ENCODE measurements around the gene LTBP1. TPM values are rescaled to one million over a fixed set of nuclear protein-coding genes. Genes with fewer than 3 reads are reported as not detected.

The LTBP1 gene
- total and polyA plus RNA-seq, 2 donors (not counting 1 experiment from before 2014, with no cell fraction given): 0.69 TPM; not detected in 1

DNA sequence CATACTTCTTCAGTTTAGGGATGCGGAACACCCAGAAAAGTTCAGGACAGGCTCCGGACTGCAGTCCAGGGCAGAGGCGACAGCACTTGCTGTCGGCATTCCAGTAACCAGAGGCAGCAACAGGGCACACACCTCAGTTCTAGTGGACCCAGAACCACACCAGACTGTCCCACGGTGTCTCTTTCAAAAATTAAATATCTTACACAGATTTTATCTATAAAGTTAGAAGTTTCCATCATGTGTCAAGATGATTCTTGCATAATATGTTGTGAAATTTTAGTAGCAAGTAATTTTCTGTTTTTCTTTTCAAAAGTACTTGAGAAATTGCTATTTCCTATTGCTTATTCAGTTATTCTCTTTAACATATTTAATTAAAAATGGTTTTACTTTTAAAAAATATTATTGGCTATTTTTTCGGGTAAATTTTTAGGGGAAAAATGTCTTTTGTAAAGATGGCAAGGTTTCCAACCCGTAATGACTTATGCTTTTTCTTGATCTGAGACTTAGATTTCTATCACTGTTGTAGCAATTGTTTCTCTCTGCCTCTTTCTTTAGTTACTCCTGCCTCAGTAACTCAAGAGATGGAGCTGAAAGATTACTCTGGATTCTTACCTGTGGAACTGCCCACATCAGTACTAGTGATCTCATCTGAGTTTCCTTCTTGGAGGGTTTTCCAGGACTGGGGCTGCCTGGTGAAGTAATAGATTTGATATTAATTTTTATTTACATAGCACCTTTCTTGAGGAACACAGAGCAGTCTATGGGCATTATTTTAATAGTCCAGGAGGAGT lies 182.7 kb downstream of the LTBP1 start:
- no peak overlapping the region for H3K27ac Mint-ChIP-seq
- POLR2A ChIA-PET: no interaction called here
- Histone ChIP-seq H3K9ac (ENCODE audit: low read length) (no peak overlapping the region), H3K4me2 (replicated peaks; ENCODE audit: low read depth, low read length, poor library complexity, severe bottlenecking) (no peak overlapping the region), H3K79me2 (ENCODE audit: control insufficient read depth, insufficient read depth, low read length) (no peaks in the 10 kb centered on the region), H3K27me3 (replicated peaks in 1 of 4; ENCODE audit: control extremely low read depth in 1 of 4, control insufficient read depth in 3 of 4, insufficient read depth in 4 of 4, low read length in 3 of 4) (no peaks in the 10 kb centered on the region), H3K4me1 (ENCODE audit: control insufficient read depth in 2 of 2, insufficient read depth in 2 of 2, low read length in 2 of 2) (no peaks in the 10 kb centered on the region), H4K20me1 (ENCODE audit: control insufficient read depth, insufficient read depth, low read length, poor library complexity, severe bottlenecking) (no peaks in the 10 kb centered on the region), H3K27ac (ENCODE audit: low read length in 2 of 2) (no peak overlapping the region), H3K9me3 (ENCODE audit: control extremely low read depth in 1 of 3, control insufficient read depth in 2 of 3, insufficient read depth in 1 of 3, low read length in 2 of 3) (no peaks in the 10 kb centered on the region), H3K4me3 (ENCODE audit: control extremely low read depth in 1 of 5, extremely low read depth in 1 of 5, insufficient read depth in 1 of 5, low read depth in 2 of 5, low read length in 4 of 5) (no peak overlapping the region), H2AFZ (ENCODE audit: insufficient read depth, low read depth, low read length, poor library complexity, severe bottlenecking) (no peak overlapping the region), H3K36me3 (replicated peaks in 1 of 2; ENCODE audit: control extremely low read depth in 1 of 2, control insufficient read depth in 1 of 2, extremely low read depth in 1 of 2, insufficient read depth in 2 of 2, low read length in 1 of 2) (no peaks in the 10 kb centered on the region)
- CTCF ChIA-PET: no interaction called here
- no peaks in the 10 kb centered on the region for H3K4me1 Mint-ChIP-seq
- peaks cover 3% of the 10 kb centered on the region for H3K27me3 Mint-ChIP-seq
- ATAC-seq (ENCODE audit: low read depth) (no peak), DNase-seq (no peak)
- no peaks in the 10 kb centered on the region for H3K9me3 Mint-ChIP-seq (ENCODE audit: insufficient read depth)
- H3K4me3 Mint-ChIP-seq: no peak overlapping the region
- intact Hi-C loops (cut with micrococcal nuclease): no loop called here
- TF ChIP-seq EZH2 (IDR thresholded peaks at IDR 0.05; ENCODE audit: borderline replicate concordance, insufficient read depth, low read depth, low read length, poor library complexity, severe bottlenecking): no peak
- TF ChIP-seq, protein P1, sequence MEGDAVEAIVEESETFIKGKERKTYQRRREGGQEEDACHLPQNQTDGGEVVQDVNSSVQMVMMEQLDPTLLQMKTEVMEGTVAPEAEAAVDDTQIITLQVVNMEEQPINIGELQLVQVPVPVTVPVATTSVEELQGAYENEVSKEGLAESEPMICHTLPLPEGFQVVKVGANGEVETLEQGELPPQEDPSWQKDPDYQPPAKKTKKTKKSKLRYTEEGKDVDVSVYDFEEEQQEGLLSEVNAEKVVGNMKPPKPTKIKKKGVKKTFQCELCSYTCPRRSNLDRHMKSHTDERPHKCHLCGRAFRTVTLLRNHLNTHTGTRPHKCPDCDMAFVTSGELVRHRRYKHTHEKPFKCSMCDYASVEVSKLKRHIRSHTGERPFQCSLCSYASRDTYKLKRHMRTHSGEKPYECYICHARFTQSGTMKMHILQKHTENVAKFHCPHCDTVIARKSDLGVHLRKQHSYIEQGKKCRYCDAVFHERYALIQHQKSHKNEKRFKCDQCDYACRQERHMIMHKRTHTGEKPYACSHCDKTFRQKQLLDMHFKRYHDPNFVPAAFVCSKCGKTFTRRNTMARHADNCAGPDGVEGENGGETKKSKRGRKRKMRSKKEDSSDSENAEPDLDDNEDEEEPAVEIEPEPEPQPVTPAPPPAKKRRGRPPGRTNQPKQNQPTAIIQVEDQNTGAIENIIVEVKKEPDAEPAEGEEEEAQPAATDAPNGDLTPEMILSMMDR (IDR thresholded peaks at IDR 0.05): no peak
- WGBS (ENCODE audit: insufficient coverage): 96% methylated on average over 4 of the region's 7 CpGs

- Histone ChIP-seq H3K79me2 (ENCODE audit: control insufficient read depth, insufficient read depth, low read length) (no peaks in the 10 kb centered on the region), H3K4me3 (ENCODE audit: control extremely low read depth in 1 of 5, extremely low read depth in 1 of 5, insufficient read depth in 1 of 5, low read depth in 2 of 5, low read length in 4 of 5) (no peak overlapping the region), H3K27ac (ENCODE audit: low read length in 2 of 2) (no peak overlapping the region), H4K20me1 (ENCODE audit: control insufficient read depth, insufficient read depth, low read length, poor library complexity, severe bottlenecking) (no peaks in the 10 kb centered on the region), H3K9me3 (ENCODE audit: control extremely low read depth in 1 of 3, control insufficient read depth in 2 of 3, insufficient read depth in 1 of 3, low read length in 2 of 3) (no peaks in the 10 kb centered on the region), H3K4me2 (replicated peaks; ENCODE audit: low read depth, low read length, poor library complexity, severe bottlenecking) (no peak overlapping the region), H3K36me3 (replicated peaks in 1 of 2; ENCODE audit: control extremely low read depth in 1 of 2, control insufficient read depth in 1 of 2, extremely low read depth in 1 of 2, insufficient read depth in 2 of 2, low read length in 1 of 2) (no peaks in the 10 kb centered on the region), H2AFZ (ENCODE audit: insufficient read depth, low read depth, low read length, poor library complexity, severe bottlenecking) (no peak overlapping the region), H3K9ac (ENCODE audit: low read length) (no peak overlapping the region), H3K27me3 (replicated peaks in 1 of 4; ENCODE audit: control extremely low read depth in 1 of 4, control insufficient read depth in 3 of 4, insufficient read depth in 4 of 4, low read length in 3 of 4) (no peaks in the 10 kb centered on the region), H3K4me1 (ENCODE audit: control insufficient read depth in 2 of 2, insufficient read depth in 2 of 2, low read length in 2 of 2) (no peaks in the 10 kb centered on the region)
- WGBS (ENCODE audit: insufficient coverage): 98% methylated on average over 7 of the region's 7 CpGs
- POLR2A ChIA-PET: no interaction called here
- Mint-ChIP-seq H3K27me3 (peaks cover 3% of the 10 kb centered on the region), H3K27ac (no peak overlapping the region), H3K4me1 (no peaks in the 10 kb centered on the region), H3K9me3 (ENCODE audit: insufficient read depth) (no peaks in the 10 kb centered on the region), H3K4me3 (no peak overlapping the region)
- CTCF ChIA-PET: no interaction called here
- ATAC-seq (ENCODE audit: low read depth) (no peak), DNase-seq (no peak)
- TF ChIP-seq, protein P1 (IDR thresholded peaks at IDR 0.05): no peak
- no peak for TF ChIP-seq EZH2 (IDR thresholded peaks at IDR 0.05; ENCODE audit: borderline replicate concordance, insufficient read depth, low read depth, low read length, poor library complexity, severe bottlenecking)
- intact Hi-C loops (cut with micrococcal nuclease): no loop called here
Observed at GRCh38 chr2:33130054-33130447, 183.3 kb downstream of the LTBP1 start.
